Pancreas (tissue), 10 donors: ENCODE data around the gene FCN3. TPM values are rescaled to one million over a fixed set of nuclear protein-coding genes. Genes with fewer than 3 reads are reported as not detected.
"Not testable (repeated sequence)": the region's sequence is repeated elsewhere in the genome, so short reads cannot be mapped to it uniquely, and the experiment has no call there.

ENCODE experiments used
- ATAC-seq, 4 donors: fragments of 200-7000 bp; cut with Tn5 transposase; one replicate each; pipeline versions ENCODE4 v1.8.0 to v1.9.1; 2020; ENCODE audit warnings: mild to moderate bottlenecking in 4 of 4, moderate library complexity in 4 of 4
- DNase-seq, 6 donors: peaks; one replicate each; pipeline ENCODE4 v3.0.0-alpha.2; 2020
- FAIRE-seq: peaks from 2 replicates; lab custom pipeline; 2012; peaks lifted over from hg19 to GRCh38; lab: Jason Lieb, UNC
- H3K27ac ChIP-seq, 4 donors: fragments of 200-600 bp; sonication (generic); 1 replicate in 3 of 4; 2 replicates in 1 of 4; pipeline versions ENCODE4 v1.5.0 to v1.8.0; 2020
- H3K27me3 ChIP-seq, 4 donors: fragments of 200-600 bp; one replicate each; pipeline ENCODE4 v1.8.0; 2021
- H3K36me3 ChIP-seq, 3 donors: fragments of 200-600 bp; sonication (generic) in 1 of 3; one replicate each; pipeline versions ENCODE4 v1.5.0 to v1.8.0; 2020 to 2021
- H3K4me1 ChIP-seq, 3 donors: fragments of 200-600 bp; one replicate each; pipeline ENCODE4 v1.8.0; 2021
- H3K4me3 ChIP-seq, 4 donors: fragments of 200-600 bp; sonication (generic) in 2 of 4; one replicate each; pipeline versions ENCODE4 v1.5.0 to v1.8.0; 2020 to 2021
- H3K9me3 ChIP-seq, 4 donors: fragments of 200-600 bp; one replicate each; pipeline ENCODE4 v1.8.0; 2021
- CTCF ChIP-seq, 4 donors: fragments of 200-600 bp; sonication (generic) in 3 of 4; IDR thresholded peaks; one replicate each; pipeline versions ENCODE4 v1.5.0 to v1.8.0; 2021; ENCODE audit warnings: antibody characterized with exemption in 4 of 4
- WGBS, 2 donors: extraction: QIAGEN DNeasy Blood & Tissue Kit; methylation state at CpG; one replicate each; pipeline ENCODE4 v1.1.7; 2013; 5-methylcytosine and 5-hydroxymethylcytosine counted together
- intact Hi-C, 3 donors: fragments of 100-400 bp; cut with DNase I; formaldehyde crosslinking; loops; one replicate each; pipeline versions ENCODE4 v1.11.1 to v1.14.2; 2022
- polyA plus RNA-seq, 2 donors: library from polyadenylated mRNA; stranded (reverse); fragments of 200-250 nt; gene quantifications; one replicate each; pipeline ENCODE4 v1.2.3, GENCODE V29; 2013
- total RNA-seq, 6 donors: library from RNA; stranded (reverse); fragmentation: NEBNext Ultra II Directional in 4 of 6; extraction: Animal tissue kit (Norgen Biotek cat#: 25700) in 4 of 6; gene quantifications; one replicate each; pipeline versions ENCODE4 v1.2.1 to v1.2.4, GENCODE V29; 2021 to 2023
- donor health status: healthy with polysubstance abuse.
- donor health status: DM: no; HTN: no; CAD: no; lungs with moderate emphysema.
- donor health status: DM: no; HTN: no; CAD: no.
- donor health status: control.
- donor health status: control.
- donor health status: Bipolar disorder and iron deficiency.
- donor health status: DM: yes; HTN: yes; CAD: no.
- donor health status: DM: no; HTN: no; CAD: no.
- donor health status: DM: no; HTN: no; CAD: no.
- donor health status: DM: yes; HTN: yes; CAD: no.

Gene FCN3
- total and polyA plus RNA-seq, 8 donors, result 0.39 to 19.7 (median 3.7) TPM

DNA sequence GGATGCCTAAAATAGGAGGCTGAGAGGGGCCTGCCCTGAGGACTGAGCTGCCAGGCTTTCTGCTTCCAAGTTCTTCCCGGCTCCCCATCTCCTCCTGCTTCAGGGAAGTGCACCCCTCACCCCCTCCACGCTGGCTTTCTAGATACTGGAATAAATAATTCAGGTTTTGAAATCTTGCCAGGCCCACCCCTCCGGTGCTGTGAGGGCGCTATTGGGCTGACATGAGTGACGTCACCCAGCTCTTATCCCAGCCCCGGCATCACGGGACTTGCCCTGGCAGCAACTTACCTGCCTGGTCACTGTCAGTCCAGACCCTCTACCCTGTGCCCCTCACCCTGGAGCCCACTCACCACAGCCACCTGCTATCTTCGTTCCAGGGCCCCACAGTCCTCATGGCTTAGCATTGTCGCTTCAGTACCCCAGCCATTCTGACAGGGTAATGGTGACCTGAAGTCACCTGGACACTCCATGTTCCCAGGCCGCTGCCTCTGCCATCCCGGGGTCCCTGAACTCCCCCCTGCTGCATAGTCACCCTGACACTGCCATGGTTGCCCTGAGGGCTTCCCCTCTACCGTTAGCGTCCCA is 17.0 kb upstream of the FCN3 start:
- Histone ChIP-seq H3K27ac (peak overlapping the region in 1 of 4 donors; percentile 8), H3K27me3 (no peaks in the 10 kb centered on the region), H3K36me3 (no peaks in the 10 kb centered on the region), H3K4me1 (peaks cover 0 to 5% (median 4%) of the 10 kb centered on the region in 3 donors), H3K4me3 (peak overlapping the region in 2 of 4 donors; percentile 25 to 59), H3K9me3 (no peaks in the 10 kb centered on the region)
- ATAC-seq (peak; percentile 20 to 54 (median 42)), FAIRE-seq (no peak), DNase-seq (peak in 5 of 6 donors; percentile 39 to 78 (median 51))
- intact Hi-C loops, result loop anchor here (5.0 to 10.0 kb wide), 3 partner anchors 34 to 94 kb away; no protein-coding TSS in a partner anchor
- no peak for TF ChIP-seq CTCF (IDR thresholded peaks at IDR 0.05)
- WGBS, 2 donors, result 5 to 7% methylated on average over 13 of the region's 13 CpGs

DNA sequence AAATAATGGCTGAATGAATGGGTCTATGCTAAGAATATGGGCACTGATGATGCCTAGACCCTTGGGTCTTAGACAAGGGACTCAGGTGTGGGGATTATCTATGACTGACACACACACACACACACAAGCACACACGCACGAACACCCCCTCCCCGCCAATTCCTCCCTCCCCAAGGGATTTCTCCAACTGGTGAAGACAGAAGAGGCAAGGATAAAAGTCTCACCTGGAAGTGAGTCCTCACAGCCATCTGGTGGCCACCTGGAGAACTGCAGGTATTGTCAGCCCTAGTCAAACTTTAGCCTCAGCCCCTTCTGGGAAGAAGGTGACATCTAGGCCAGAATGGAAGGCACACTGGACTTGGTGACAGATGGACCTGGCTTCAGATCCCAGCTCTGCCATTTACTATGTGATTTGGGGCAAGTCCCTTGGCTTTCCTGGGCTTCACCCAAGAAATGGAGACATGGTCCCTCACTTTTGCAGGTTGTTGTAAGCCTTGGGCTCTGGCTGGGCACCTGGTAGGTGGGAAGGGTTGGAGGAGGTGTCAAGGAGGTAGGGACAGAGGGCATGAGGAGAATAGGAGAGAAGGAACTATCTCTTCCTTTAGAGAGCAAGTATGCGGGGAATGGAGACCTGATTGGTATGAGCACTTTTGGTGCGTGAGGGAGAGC is 13.8 kb upstream of the FCN3 start:
- H3K36me3 ChIP-seq, result no peaks in the 10 kb centered on the region
- no peaks in the 10 kb centered on the region for H3K27me3 ChIP-seq
- peak in 5 of 6 donors; percentile 65 to 91 (median 82) for DNase-seq
- ATAC-seq, result peak; percentile 31 to 70 (median 63)
- peak; percentile 75 to 80 (median 78) for TF ChIP-seq CTCF (IDR thresholded peaks at IDR 0.05)
- intact Hi-C loops, result loop anchor here in 1 of 3 donors (10.0 kb wide), 1 partner anchor 54 kb away; no protein-coding TSS in a partner anchor
- FAIRE-seq, result no peak
- no peak overlapping the region for H3K4me3 ChIP-seq
- H3K4me1 ChIP-seq, result peaks cover 0 to 5% (median 4%) of the 10 kb centered on the region in 3 donors
- no peak overlapping the region for H3K27ac ChIP-seq
- 32 to 40% methylated on average over 5 of the region's 5 CpGs for WGBS, 2 donors
- H3K9me3 ChIP-seq, result no peaks in the 10 kb centered on the region

DNA sequence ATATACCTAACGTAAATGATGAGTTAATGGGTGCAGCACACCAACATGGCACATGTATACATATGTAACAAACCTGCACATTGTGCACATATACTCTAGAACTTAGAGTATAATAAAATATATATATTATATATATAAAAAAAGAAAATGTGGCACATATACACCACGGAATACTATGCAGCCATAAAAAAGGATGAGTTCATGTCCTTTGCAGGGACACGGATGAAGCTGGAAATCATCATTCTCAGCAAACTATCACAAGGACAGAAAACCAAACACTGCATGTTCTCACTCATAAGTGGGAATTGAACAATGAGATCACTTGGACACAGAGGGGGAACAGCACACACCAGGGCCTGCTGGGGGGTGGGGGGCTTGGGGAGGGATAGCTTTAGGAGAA is 10.2 kb upstream of the FCN3 start:
- DNase-seq, ATAC-seq, H3K4me3 ChIP-seq, H3K9me3 ChIP-seq, FAIRE-seq, H3K27ac ChIP-seq, H3K27me3 ChIP-seq, H3K36me3 ChIP-seq, H3K4me1 ChIP-seq: not testable (repeated sequence)
- intact Hi-C loops, result loop anchor here in 1 of 3 donors (10.0 kb wide), 1 partner anchor 50 kb away; no protein-coding TSS in a partner anchor
- 84 to 89% methylated on average over 3 of the region's 3 CpGs for WGBS, 2 donors

DNA sequence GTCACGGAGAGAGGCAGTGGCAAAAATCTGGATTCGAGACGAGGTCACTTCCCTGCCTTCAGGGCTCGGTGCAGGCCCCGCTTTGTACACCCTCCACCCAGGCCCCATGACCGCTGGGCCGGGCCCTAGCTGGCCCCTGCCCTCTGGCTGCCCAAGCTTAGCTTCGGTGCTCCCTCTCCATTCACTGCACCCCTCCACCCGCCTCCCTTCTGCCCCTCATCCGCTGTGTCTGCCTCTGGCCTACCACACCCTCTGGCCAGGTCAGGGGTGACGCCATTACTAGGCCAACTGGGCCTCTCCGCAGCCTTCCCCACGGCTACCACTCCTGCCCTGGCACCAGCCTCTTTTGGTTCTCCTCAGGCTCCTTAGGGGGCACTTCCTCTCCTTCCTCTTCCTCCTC is 9.0 kb upstream of the FCN3 start:
- Histone ChIP-seq H3K27me3 (no peaks in the 10 kb centered on the region), H3K9me3 (no peaks in the 10 kb centered on the region), H3K4me3 (peak overlapping the region in 1 of 4 donors; percentile 50), H3K4me1 (no peaks in the 10 kb centered on the region), H3K36me3 (no peaks in the 10 kb centered on the region), H3K27ac (no peak overlapping the region)
- no peak for FAIRE-seq
- ATAC-seq, result no peak
- WGBS, 2 donors, result 89 to 92% methylated on average over 13 of the region's 13 CpGs
- peak in 1 of 6 donors; percentile 33 for DNase-seq
- TF ChIP-seq CTCF (IDR thresholded peaks at IDR 0.05), result no peak
- intact Hi-C loops, result loop anchor here in 1 of 3 donors (10.0 kb wide), 1 partner anchor 49 kb away; no protein-coding TSS in a partner anchor

- TF ChIP-seq CTCF (IDR thresholded peaks at IDR 0.05), result no peak
- intact Hi-C loops, result loop anchor here in 1 of 3 donors (10.0 kb wide), 1 partner anchor 48 kb away; no protein-coding TSS in a partner anchor
Observed at GRCh38 chr1:27383039-27383605, 8.5 kb upstream of the FCN3 start, which contains the start of gene CD164L2. Gene CD164L2, minus strand, starts transcription at chr1:27383333. Its CDS starts 94 bp downstream, at chr1:27383239.

More at GRCh38 chr1:27383039-27383605, 8.5 kb upstream of the FCN3 start, which contains the start of gene CD164L2:
- Histone ChIP-seq H3K27ac (no peak within 1 kb of the TSS), H3K4me1 (no peaks in the 10 kb centered on the region), H3K36me3 (no peaks in the 10 kb centered on the region), H3K27me3 (no peaks in the 10 kb centered on the region), H3K9me3 (no peaks in the 10 kb centered on the region), H3K4me3 (peak within 1 kb of the TSS in 2 of 4 donors; percentile 34 to 50)
- ATAC-seq (peak; percentile 94 to 99 (median 97)), DNase-seq (peak; percentile 72 to 96 (median 88)), FAIRE-seq (no peak)
- 10 to 12% methylated on average over 37 to 43 of the region's 43 CpGs for WGBS, 2 donors
